HG02571 (cell line): ENCODE measurements around the gene C15orf39.
"Not testable (repeated sequence)": the region's sequence is repeated elsewhere in the genome, so short reads cannot be mapped to it uniquely, and the experiment has no call there.

ENCODE experiments used
- ATAC-seq: cut with Tn5 transposase; IDR thresholded peaks from one replicate; pipeline ENCODE4 v1.9.1; 2021; ENCODE audit warnings: mild to moderate bottlenecking, moderate library complexity; ENCODE audit not compliant: unreplicated experiment

Gene C15orf39

GRCh38 chr15:75258620-75259343 lies 57.1 kb downstream of the C15orf39 start:
- ATAC-seq = not testable (repeated sequence)

- ATAC-seq = not testable (repeated sequence)
Observed at GRCh38 chr15:75259873-75260272, 58.2 kb downstream of the C15orf39 start.
